HG02938 (cell line): ENCODE data around the gene NT5DC1.

ENCODE experiments used
- ATAC-seq: cut with Tn5 transposase; IDR thresholded peaks from one replicate; pipeline ENCODE4 v1.9.1; 2021; ENCODE audit warnings: mild to moderate bottlenecking, moderate library complexity; ENCODE audit not compliant: unreplicated experiment

Gene NT5DC1

GRCh38 chr6:116189472-116189871 is 88.8 kb downstream of the NT5DC1 start:
- ATAC-seq: no peak

- no peak for ATAC-seq
Observed at GRCh38 chr6:116190550-116190949, 89.9 kb downstream of the NT5DC1 start.

- no peak for ATAC-seq
Observed at GRCh38 chr6:116191881-116192280, 91.2 kb downstream of the NT5DC1 start.

- no peak for ATAC-seq
Observed at GRCh38 chr6:116192786-116193185, 92.1 kb downstream of the NT5DC1 start.

- ATAC-seq: no peak
Observed at GRCh38 chr6:116196841-116197240, 96.2 kb downstream of the NT5DC1 start.

GRCh38 chr6:116200619-116201249 is 100.1 kb downstream of the NT5DC1 start:
- no peak for ATAC-seq

- ATAC-seq: no peak
Observed at GRCh38 chr6:116201538-116201937, 100.9 kb downstream of the NT5DC1 start.

- ATAC-seq: no peak
Observed at GRCh38 chr6:116205281-116205680, 104.6 kb downstream of the NT5DC1 start.

GRCh38 chr6:116206231-116206903 is 105.7 kb downstream of the NT5DC1 start:
- ATAC-seq: no peak

GRCh38 chr6:116208056-116208785 is 107.6 kb downstream of the NT5DC1 start:
- no peak for ATAC-seq

- ATAC-seq: no peak
Observed at GRCh38 chr6:116210316-116210715, 109.7 kb downstream of the NT5DC1 start.

GRCh38 chr6:116210750-116211425 is 110.2 kb downstream of the NT5DC1 start:
- ATAC-seq: no peak

- ATAC-seq: no peak
Observed at GRCh38 chr6:116214681-116215080, 114.0 kb downstream of the NT5DC1 start.

GRCh38 chr6:116215414-116215813 is 114.8 kb downstream of the NT5DC1 start:
- ATAC-seq: no peak

GRCh38 chr6:116217069-116217468 is 116.4 kb downstream of the NT5DC1 start:
- ATAC-seq: peak; percentile 64

GRCh38 chr6:116218172-116218633 is 117.5 kb downstream of the NT5DC1 start:
- ATAC-seq: no peak

- no peak for ATAC-seq
Observed at GRCh38 chr6:116218866-116219265, 118.2 kb downstream of the NT5DC1 start.

GRCh38 chr6:116221067-116221466 is 120.4 kb downstream of the NT5DC1 start:
- no peak for ATAC-seq

- ATAC-seq: no peak
Observed at GRCh38 chr6:116221911-116222310, 121.3 kb downstream of the NT5DC1 start.

GRCh38 chr6:116223355-116223754 is 122.7 kb downstream of the NT5DC1 start:
- ATAC-seq: no peak

GRCh38 chr6:116229287-116229913 is 128.7 kb downstream of the NT5DC1 start:
- ATAC-seq: no peak
